Smooth muscle cell of the umbilical artery (primary cell): ENCODE measurements around the gene GOT1. TPM values are rescaled to one million over a fixed set of nuclear protein-coding genes. Genes with fewer than 3 reads are reported as not detected.

Experiments used
- total RNA-seq: library from RNA; depleted of rRNA; stranded (reverse); fragments of >200 nt; gene quantifications from 2 replicates; pipeline ENCODE4 v1.2.3, GENCODE V29; 2014

GOT1 gene
- 18.7 and 22.8 TPM in 2 replicates for total RNA-seq

GRCh38 chr10:99430451-99431189 lies at the start of gene GOT1:
Gene GOT1 (minus strand): TSS chr10:99430624. CDS start chr10:99430565, 59 bp downstream.

Other genes with a start within 250 kb of the GOT1 start
- not detected in 2 replicates for gene HPSE2, start 194.8 kb downstream of the GOT1 start, total RNA-seq
- under 0.01 and 0.14 TPM in 2 replicates for gene CNNM1, start 101.3 kb downstream of the GOT1 start, total RNA-seq
- gene NKX2-3, start 102.3 kb upstream of the GOT1 start, total RNA-seq: 0.14 and 0.89 TPM in 2 replicates
- gene SLC25A28, start 189.8 kb upstream of the GOT1 start, total RNA-seq: 9.2 and 14.6 TPM in 2 replicates
- 49.6 and 67.7 TPM in 2 replicates for gene ENTPD7, start 228.9 kb upstream of the GOT1 start, total RNA-seq